COLO829 (cell line): Measurements from ENCODE around the gene SLC35D2.
"Not testable (repeated sequence)": the region's sequence is repeated elsewhere in the genome, so short reads cannot be mapped to it uniquely, and the experiment has no call there.

Source experiments
- DNase-seq: peaks from one replicate; pipeline ENCODE4 v3.0.0; 2012; ENCODE audit warnings: low spot score

SLC35D2 gene

GRCh38 chr9:96360976-96361375, 22.5 kb downstream of the SLC35D2 start:
- DNase-seq, result no peak

DNA sequence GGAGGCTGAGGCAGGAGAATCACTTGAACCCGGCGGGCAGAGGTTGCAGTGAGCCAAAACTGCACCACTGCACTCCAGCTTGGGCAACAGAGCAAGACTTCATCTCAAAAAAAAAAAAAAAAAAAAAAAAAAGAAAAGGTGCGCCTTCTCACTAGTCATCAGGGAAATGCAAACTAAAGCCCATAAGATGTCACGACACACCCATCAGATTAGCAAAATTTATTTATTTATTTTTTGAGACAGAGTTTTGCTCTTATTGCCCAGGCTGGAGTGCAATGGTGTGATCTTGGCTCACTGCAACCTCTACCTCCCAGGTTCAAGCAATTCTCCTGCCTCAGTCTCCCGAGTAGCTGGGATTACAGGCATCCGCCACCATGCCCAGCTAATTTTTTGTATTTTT, 23.0 kb downstream of the SLC35D2 start:
- DNase-seq, result not testable (repeated sequence)

DNA sequence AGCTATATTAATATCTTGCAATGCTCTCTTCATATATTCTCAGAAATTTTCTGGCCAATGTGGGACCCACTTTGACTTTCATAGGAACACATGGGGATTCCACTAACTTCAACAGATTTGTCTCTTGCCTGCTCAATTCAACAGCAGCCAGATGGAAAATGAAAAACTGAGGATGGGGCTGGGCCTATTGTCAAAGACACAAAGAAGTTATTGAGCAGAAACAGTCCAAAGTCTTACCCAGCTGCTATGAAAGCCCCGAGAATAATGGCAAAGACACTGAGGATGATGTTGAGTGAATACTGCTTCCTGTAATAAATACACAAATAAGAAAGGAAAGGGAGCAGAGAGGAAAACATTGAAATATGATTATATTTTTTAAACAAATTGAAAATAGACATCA, 32.6 kb downstream of the SLC35D2 start:
- no peak for DNase-seq

- DNase-seq, result no peak
These were observed 35.2 kb downstream of the SLC35D2 start for GRCh38 chr9:96348261-96348660.

DNA sequence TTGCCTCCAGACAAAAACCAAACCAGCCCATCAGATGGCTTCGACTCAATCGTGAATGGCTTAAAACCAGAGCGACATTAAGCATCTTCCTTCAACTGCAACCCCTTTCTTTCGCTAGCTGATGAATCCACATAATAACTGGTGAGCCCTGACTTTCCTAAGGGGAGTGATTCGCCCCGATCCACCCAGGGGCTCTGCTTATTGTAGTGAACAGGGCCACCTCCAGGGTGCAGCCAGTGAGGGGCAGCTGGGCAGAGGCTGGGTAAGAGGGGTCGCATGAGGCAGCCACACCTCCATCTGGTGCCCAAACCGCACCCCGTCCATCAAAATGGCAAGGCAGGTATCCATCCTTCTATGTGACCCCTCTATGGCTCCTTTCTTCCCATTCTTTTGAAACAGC, 38.0 kb downstream of the SLC35D2 start:
- DNase-seq, result no peak

GRCh38 chr9:96344458-96345180, 38.9 kb downstream of the SLC35D2 start:
- DNase-seq, result peak; percentile 97

- no peak for DNase-seq
These were observed 39.8 kb downstream of the SLC35D2 start for GRCh38 chr9:96343515-96344360.

DNA sequence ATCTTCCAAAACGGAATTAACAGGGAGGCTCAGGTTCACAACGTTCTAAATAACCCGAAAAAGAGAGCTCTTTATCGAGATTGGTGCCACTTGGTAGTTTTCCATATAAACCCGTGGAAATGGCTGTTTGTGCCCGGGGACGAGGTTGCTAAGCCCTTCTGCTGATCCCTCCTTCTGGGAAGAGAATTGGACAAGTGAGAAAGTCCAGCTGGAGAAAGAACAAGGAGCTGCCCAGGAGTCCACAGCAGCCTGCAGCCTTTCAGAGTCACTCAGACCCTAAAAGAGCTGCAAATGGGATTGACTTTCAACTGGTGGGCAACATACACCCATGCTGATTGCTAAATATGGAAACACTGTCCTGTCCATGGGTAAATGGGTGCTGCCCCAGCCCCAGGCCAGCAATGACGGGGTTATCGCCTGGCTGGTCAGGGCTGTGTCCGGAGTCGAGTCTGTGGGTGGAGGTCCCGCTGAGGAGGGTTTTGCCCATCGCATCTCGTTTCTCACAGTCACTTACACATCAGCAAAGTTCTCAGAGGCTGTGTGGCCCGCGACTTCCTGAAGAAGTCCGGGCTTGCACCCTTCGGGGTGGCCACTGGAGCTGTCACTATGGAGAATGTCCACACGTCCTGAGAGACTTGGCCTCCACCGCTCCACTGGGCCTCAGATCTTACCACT, 40.8 kb downstream of the SLC35D2 start:
- DNase-seq, result no peak

GRCh38 chr9:96340707-96341106, 42.8 kb downstream of the SLC35D2 start:
- no peak for DNase-seq

DNA sequence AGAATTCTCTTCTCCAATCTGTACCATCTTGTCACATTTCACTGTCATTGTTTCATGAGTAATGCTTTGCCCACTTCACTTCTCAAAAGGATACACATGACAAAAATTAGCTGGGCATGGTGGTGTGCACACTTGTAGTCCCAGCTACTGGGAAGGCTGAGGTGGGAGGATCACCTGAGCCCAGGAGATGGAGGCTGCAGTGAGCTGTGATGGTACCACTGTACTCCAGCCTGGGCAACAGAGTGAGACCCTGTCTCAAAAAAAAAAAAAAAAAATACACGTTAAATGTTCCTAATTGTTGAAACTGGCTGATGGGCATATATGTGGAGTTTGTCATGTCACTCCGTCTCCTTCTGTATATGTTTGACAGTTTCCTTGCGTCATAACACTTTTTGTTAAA, 45.2 kb downstream of the SLC35D2 start:
- no peak for DNase-seq

GRCh38 chr9:96333958-96334357, 49.6 kb downstream of the SLC35D2 start:
- no peak for DNase-seq

DNA sequence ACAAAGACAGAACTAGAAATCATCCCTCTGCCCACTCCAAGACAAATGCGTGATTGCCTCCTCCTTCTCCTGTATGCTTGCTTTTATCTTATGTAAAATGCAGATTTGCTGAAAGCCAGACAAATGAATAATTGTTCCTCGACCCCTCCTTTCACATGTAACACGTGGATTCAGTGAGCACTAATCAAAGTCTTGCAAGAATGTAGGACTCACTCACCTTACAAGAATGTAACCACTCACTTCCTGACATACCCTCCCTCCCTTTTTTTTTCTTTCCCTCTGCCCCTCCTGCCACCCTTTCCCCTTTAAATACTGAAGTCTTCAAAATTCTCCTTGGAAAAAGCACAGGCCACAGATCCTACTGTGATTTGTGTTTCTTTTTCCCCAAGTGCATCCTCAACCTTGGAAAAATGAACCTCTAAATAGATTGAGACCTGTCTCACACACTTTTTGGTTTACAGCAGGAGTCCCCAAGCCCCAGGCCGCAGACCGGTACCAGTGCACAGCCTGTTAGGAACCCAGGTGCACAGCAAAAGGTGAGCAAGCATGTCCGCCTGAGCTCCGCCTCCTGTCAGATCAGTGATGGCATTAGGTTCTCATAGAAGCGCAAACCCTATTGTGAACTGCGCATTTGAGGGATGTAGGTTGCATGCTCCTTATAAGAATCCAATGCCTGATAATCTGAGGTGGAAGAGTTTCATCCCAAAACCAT, 52.1 kb downstream of the SLC35D2 start:
- peak; percentile 61 for DNase-seq

DNA sequence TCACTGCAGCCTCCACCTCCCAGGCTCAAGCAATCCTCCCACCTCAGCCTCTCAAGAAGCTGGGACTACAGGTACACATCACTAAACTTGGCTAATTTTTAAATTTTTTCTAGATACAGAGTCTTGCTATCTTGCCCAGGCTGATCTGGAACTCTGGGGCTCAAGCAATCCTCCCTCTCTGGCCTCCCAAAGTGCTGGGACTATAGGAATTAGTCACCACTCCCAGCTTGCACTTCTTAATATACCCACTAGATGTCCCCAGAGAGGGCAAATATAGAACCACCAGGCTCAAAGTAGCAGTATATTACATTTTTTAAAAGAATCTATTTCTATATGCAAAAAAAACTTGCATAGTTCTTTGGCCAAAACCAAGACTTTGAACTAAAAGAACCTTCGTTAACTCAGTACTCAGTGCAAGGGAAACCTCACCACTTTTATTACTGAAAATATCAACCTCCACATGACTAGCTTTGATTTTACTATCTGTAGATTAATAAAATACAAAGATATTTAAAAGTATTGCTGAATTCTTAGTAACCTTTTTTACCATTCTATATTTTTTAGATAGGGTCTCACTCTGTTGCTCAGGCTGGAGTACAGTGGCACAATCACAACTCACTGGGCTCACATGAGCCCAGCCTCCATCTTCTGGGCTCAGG, 55.7 kb downstream of the SLC35D2 start:
- peak; percentile 70 for DNase-seq

- DNase-seq, result no peak
These were observed 60.3 kb downstream of the SLC35D2 start for GRCh38 chr9:96323169-96323568.

- not testable (repeated sequence) for DNase-seq
These were observed 60.8 kb downstream of the SLC35D2 start for GRCh38 chr9:96322736-96323135.

DNA sequence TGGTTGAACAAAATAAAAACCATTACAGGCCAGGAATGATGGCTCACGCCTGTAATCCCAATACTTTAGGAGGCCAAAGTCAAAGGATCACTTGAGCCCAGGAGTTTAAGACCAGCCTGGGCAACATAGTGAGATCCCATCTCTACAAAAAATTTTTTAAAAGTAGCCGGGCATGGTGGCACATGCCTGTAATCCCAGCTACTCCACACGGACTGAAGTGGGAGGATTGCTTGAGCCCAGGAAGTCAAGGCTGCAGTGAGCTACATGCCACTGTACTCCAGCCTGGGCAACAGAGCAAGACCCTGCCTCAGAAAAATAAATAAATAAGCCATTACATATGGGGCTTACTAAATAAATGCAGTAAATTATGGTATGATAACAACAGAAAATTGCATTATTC, 61.3 kb downstream of the SLC35D2 start:
- not testable (repeated sequence) for DNase-seq

- no peak for DNase-seq
These were observed 62.0 kb downstream of the SLC35D2 start for GRCh38 chr9:96321515-96321914.

DNA sequence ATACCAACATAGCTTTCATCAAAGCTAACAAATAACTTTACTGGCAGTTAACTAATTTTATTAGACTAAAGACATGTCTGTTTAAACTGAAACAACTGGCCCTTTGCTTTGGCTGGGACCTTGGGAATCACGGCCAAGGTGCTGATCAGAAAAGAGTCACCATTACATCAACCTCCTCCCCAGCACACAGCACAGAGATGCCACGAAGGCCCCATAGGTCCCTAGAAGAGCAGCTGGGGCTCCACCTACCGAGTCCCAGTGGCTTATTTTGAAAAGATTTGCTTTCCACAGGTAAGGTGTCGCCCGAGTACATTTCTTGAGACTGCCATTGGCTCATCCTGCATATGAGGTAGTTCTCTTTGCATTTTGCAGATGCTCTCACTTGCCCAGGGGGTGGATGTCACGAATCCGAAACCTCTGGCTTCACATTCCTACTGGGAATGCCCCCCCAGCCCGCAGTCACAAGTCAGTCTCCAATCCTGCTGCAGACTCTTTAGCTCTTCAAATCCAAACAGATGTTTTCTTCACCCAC, 62.7 kb downstream of the SLC35D2 start:
- DNase-seq, result no peak

DNA sequence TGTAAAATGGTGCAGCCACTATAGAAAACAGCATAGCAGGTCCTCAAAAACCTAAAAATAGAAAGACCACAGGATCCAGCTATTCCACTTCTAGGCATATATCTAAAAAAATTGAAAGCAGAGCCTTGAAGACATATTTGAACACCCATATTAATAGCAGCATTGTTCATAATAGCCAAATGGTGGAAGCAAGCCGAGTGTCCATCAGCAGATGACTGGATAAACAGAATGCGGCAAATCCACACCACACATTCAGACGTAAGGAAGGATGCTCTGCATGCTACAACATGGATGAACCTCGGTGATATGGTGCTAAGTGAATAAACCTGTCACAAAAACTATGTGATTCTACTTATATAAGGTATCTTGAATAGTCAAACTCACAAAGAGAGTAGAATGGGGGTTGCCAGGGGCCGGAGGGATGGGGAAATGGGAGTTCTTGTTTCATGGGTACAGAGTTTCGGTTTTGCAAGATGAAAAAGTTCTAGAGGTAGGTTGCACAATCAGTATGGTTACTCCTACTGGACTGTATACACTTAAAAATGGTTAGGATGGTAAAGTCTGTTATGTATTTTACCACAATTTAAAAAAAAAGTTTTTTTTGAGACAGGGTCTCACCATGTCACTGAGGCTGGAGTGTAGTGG, 64.5 kb downstream of the SLC35D2 start:
- DNase-seq, result no peak

DNA sequence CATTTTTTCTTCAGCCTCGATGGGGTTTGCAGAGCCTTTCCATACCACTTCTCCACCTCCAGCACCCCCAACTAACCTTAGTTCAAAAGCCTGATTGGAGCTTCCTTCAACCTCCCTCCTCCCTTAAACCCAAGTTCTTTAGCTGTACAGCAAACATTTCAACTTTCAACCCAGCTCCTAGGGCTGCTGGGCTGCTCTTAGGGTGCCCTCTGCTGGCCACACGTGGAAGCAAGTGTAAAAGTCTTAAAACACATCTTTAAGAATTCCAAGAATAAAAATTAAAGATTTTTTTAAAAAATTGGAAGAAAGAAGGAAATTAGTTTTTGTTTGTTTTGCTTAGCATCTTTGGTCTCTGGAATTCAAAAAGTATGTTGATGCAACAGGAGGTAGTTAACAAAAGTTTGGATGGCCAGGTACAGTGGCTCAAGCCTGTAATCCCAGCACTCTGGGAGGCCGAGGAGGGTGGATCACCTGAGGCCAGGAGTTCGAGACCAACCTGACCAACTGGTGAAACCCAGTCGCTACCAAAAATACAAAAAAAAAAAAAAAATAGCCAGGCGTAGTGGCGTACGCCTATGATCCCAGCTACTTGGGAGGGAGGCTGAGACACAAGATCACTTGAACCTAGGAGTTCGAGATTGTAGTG, 66.1 kb downstream of the SLC35D2 start:
- peak; percentile 69 for DNase-seq
